Liver (tissue), 3 donors: ENCODE measurements around the gene PTRH1.

Experiments used
- GABPA ChIP-seq, 2 donors: IDR thresholded peaks in 1 of 2; conservative IDR thresholded peaks in 1 of 2; 2 replicates each; pipeline ENCODE4 v1.6.1; 2016; ENCODE audit warnings: antibody characterized with exemption in 2 of 2, mild to moderate bottlenecking in 1 of 2, moderate library complexity in 1 of 2
- TF ChIP-seq, protein P1 (sequence below): fragments of 150-350 bp; IDR thresholded peaks from 2 replicates; pipeline ENCODE4 v1.5.1; 2017; ENCODE audit warnings: improper control_type of control experiment, low read depth, low read length; ENCODE audit not compliant: missing input control
- TF ChIP-seq, protein P2 (sequence below): IDR thresholded peaks from 2 replicates; pipeline ENCODE4 v1.6.1; 2016; ENCODE audit warnings: antibody characterized with exemption
- TF ChIP-seq, protein P3 (sequence below): IDR thresholded peaks from 2 replicates; pipeline ENCODE4 v1.6.1; 2016; ENCODE audit warnings: antibody characterized with exemption, mild to moderate bottlenecking
- donor health status: healthy.
- donor health status: healthy.

DNA sequence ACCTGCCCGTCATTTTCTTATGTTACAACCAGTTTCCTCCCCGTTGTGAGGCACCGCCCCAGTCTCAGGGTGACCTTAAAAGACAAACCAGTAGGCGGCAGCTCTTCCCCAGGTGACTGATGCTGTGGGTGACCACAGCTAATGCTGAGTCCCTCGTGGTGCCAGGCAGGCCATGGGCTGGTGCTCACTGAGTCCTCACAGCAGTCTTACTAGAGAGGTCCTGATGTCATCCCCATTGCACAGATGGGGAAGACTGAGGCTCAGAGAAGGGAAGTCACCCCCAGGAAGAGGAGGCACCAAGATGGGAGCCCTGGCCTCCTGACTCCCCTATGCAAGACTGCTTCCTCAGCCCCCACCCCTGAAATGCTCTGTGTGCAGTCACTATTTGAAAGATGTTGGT lies 7.7 kb downstream of the PTRH1 start:
- TF ChIP-seq, protein P1, sequence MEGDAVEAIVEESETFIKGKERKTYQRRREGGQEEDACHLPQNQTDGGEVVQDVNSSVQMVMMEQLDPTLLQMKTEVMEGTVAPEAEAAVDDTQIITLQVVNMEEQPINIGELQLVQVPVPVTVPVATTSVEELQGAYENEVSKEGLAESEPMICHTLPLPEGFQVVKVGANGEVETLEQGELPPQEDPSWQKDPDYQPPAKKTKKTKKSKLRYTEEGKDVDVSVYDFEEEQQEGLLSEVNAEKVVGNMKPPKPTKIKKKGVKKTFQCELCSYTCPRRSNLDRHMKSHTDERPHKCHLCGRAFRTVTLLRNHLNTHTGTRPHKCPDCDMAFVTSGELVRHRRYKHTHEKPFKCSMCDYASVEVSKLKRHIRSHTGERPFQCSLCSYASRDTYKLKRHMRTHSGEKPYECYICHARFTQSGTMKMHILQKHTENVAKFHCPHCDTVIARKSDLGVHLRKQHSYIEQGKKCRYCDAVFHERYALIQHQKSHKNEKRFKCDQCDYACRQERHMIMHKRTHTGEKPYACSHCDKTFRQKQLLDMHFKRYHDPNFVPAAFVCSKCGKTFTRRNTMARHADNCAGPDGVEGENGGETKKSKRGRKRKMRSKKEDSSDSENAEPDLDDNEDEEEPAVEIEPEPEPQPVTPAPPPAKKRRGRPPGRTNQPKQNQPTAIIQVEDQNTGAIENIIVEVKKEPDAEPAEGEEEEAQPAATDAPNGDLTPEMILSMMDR = no peak
- TF ChIP-seq, protein P2, sequence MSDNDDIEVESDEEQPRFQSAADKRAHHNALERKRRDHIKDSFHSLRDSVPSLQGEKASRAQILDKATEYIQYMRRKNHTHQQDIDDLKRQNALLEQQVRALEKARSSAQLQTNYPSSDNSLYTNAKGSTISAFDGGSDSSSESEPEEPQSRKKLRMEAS = no peak
- no peak for TF ChIP-seq GABPA (IDR thresholded peaks at IDR 0.05 in 1 of 2, conservative IDR thresholded peaks at IDR 0.05 in 1 of 2)
- TF ChIP-seq, protein P3, sequence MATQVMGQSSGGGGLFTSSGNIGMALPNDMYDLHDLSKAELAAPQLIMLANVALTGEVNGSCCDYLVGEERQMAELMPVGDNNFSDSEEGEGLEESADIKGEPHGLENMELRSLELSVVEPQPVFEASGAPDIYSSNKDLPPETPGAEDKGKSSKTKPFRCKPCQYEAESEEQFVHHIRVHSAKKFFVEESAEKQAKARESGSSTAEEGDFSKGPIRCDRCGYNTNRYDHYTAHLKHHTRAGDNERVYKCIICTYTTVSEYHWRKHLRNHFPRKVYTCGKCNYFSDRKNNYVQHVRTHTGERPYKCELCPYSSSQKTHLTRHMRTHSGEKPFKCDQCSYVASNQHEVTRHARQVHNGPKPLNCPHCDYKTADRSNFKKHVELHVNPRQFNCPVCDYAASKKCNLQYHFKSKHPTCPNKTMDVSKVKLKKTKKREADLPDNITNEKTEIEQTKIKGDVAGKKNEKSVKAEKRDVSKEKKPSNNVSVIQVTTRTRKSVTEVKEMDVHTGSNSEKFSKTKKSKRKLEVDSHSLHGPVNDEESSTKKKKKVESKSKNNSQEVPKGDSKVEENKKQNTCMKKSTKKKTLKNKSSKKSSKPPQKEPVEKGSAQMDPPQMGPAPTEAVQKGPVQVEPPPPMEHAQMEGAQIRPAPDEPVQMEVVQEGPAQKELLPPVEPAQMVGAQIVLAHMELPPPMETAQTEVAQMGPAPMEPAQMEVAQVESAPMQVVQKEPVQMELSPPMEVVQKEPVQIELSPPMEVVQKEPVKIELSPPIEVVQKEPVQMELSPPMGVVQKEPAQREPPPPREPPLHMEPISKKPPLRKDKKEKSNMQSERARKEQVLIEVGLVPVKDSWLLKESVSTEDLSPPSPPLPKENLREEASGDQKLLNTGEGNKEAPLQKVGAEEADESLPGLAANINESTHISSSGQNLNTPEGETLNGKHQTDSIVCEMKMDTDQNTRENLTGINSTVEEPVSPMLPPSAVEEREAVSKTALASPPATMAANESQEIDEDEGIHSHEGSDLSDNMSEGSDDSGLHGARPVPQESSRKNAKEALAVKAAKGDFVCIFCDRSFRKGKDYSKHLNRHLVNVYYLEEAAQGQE = no peak
